ENCODE data around the gene HLCS.

The HLCS gene

GRCh38 chr21:36749935-36750575 lies 216.4 kb downstream of the HLCS start:
- Histone ChIP-seq H2AFZ (ENCODE audit: low read length) (no peak overlapping the region), H4K20me1 (ENCODE audit: insufficient read depth, low read length) (no peaks in the 10 kb centered on the region), H3K4me1 (ENCODE audit: low read length) (no peaks in the 10 kb centered on the region), H3K9me3 (replicated peaks; ENCODE audit: insufficient read depth, low read length) (no peaks in the 10 kb centered on the region), H3K36me3 (replicated peaks; ENCODE audit: insufficient read depth, low read length) (no peaks in the 10 kb centered on the region), H3K4me2 (ENCODE audit: low read depth, low read length) (no peak overlapping the region), H3K27me3 (replicated peaks; ENCODE audit: insufficient read depth, low read length) (no peaks in the 10 kb centered on the region), H3K9me2 (replicated peaks; ENCODE audit: insufficient read depth, low read length) (no peaks in the 10 kb centered on the region), H3K27ac (ENCODE audit: low read length) (no peak overlapping the region), H3K4me3 (ENCODE audit: low read length) (no peak overlapping the region), H3K79me2 (ENCODE audit: low read length) (no peaks in the 10 kb centered on the region), H3K9ac (ENCODE audit: low read length) (no peak overlapping the region), H3F3A (ENCODE audit: insufficient read depth, low read length) (no peaks in the 10 kb centered on the region)
- DNase-seq: no peak
- no peak for TF ChIP-seq CTCF (IDR thresholded peaks at IDR 0.05; ENCODE audit: low read length)
- TF ChIP-seq EZH2 (optimal IDR thresholded peaks at IDR 0.05; ENCODE audit: low read depth, low read length): no peak
- TF ChIP-seq EZH2phosphoT487 (IDR thresholded peaks at IDR 0.05; ENCODE audit: low read length): no peak

- no peaks in the 10 kb centered on the region for H4K20me1 ChIP-seq (ENCODE audit: insufficient read depth, low read length)
- no peaks in the 10 kb centered on the region for H3K9me3 ChIP-seq (replicated peaks; ENCODE audit: insufficient read depth, low read length)
- TF ChIP-seq EZH2 (optimal IDR thresholded peaks at IDR 0.05; ENCODE audit: low read depth, low read length): no peak
- no peak for TF ChIP-seq CTCF (IDR thresholded peaks at IDR 0.05; ENCODE audit: low read length)
- TF ChIP-seq EZH2phosphoT487 (IDR thresholded peaks at IDR 0.05; ENCODE audit: low read length): no peak
- no peaks in the 10 kb centered on the region for H3K79me2 ChIP-seq (ENCODE audit: low read length)
- no peaks in the 10 kb centered on the region for H3K36me3 ChIP-seq (replicated peaks; ENCODE audit: insufficient read depth, low read length)
- H2AFZ ChIP-seq (ENCODE audit: low read length): no peak overlapping the region
- no peak overlapping the region for H3K4me2 ChIP-seq (ENCODE audit: low read depth, low read length)
- no peaks in the 10 kb centered on the region for H3K4me1 ChIP-seq (ENCODE audit: low read length)
- H3K9me2 ChIP-seq (replicated peaks; ENCODE audit: insufficient read depth, low read length): no peaks in the 10 kb centered on the region
- H3K27ac ChIP-seq (ENCODE audit: low read length): no peak overlapping the region
- H3F3A ChIP-seq (ENCODE audit: insufficient read depth, low read length): no peaks in the 10 kb centered on the region
- no peak overlapping the region for H3K4me3 ChIP-seq (ENCODE audit: low read length)
- no peak overlapping the region for H3K9ac ChIP-seq (ENCODE audit: low read length)
- no peak for DNase-seq
- H3K27me3 ChIP-seq (replicated peaks; ENCODE audit: insufficient read depth, low read length): no peaks in the 10 kb centered on the region
These were observed 218.6 kb downstream of the HLCS start for GRCh38 chr21:36747815-36748383.

GRCh38 chr21:36747041-36747814 lies 219.2 kb downstream of the HLCS start:
- no peaks in the 10 kb centered on the region for H3F3A ChIP-seq (ENCODE audit: insufficient read depth, low read length)
- H3K27me3 ChIP-seq (replicated peaks; ENCODE audit: insufficient read depth, low read length): no peaks in the 10 kb centered on the region
- no peak overlapping the region for H2AFZ ChIP-seq (ENCODE audit: low read length)
- no peaks in the 10 kb centered on the region for H4K20me1 ChIP-seq (ENCODE audit: insufficient read depth, low read length)
- no peak overlapping the region for H3K9ac ChIP-seq (ENCODE audit: low read length)
- no peaks in the 10 kb centered on the region for H3K79me2 ChIP-seq (ENCODE audit: low read length)
- no peak overlapping the region for H3K4me3 ChIP-seq (ENCODE audit: low read length)
- no peak for TF ChIP-seq CTCF (IDR thresholded peaks at IDR 0.05; ENCODE audit: low read length)
- no peak for TF ChIP-seq EZH2phosphoT487 (IDR thresholded peaks at IDR 0.05; ENCODE audit: low read length)
- TF ChIP-seq EZH2 (optimal IDR thresholded peaks at IDR 0.05; ENCODE audit: low read depth, low read length): no peak
- H3K9me2 ChIP-seq (replicated peaks; ENCODE audit: insufficient read depth, low read length): no peaks in the 10 kb centered on the region
- no peaks in the 10 kb centered on the region for H3K36me3 ChIP-seq (replicated peaks; ENCODE audit: insufficient read depth, low read length)
- H3K4me2 ChIP-seq (ENCODE audit: low read depth, low read length): no peak overlapping the region
- H3K9me3 ChIP-seq (replicated peaks; ENCODE audit: insufficient read depth, low read length): no peaks in the 10 kb centered on the region
- H3K27ac ChIP-seq (ENCODE audit: low read length): no peak overlapping the region
- H3K4me1 ChIP-seq (ENCODE audit: low read length): no peaks in the 10 kb centered on the region
- no peak for DNase-seq
